NB4 (cell line): ENCODE data around the gene TMEM238L.

Source experiments
- DNase-seq: peaks from one replicate; pipeline ENCODE4 v3.0.0; 2010; ENCODE audit warnings: low read depth
- H3K4me3 ChIP-seq: one replicate; pipeline ENCODE4 v1.5.1; 2011; ENCODE audit warnings: mild to moderate bottlenecking, low read depth, low read length, moderate library complexity
- MAX ChIP-seq: IDR thresholded peaks from 2 replicates; pipeline ENCODE4 v1.6.1; 2011; ENCODE audit warnings: low read depth, low read length
- MYC ChIP-seq: IDR thresholded peaks from 2 replicates; pipeline ENCODE4 v1.6.1; 2011; ENCODE audit warnings: low read depth, low read length
- POLR2A ChIP-seq: IDR thresholded peaks from 2 replicates; pipeline ENCODE4 v1.6.1; 2011; ENCODE audit warnings: mild to moderate bottlenecking; ENCODE audit not compliant: insufficient read length; ENCODE audit errors: extremely low read depth
- TF ChIP-seq, protein P1 (sequence below): IDR thresholded peaks from one replicate; pipeline ENCODE4 v1.5.1; 2012; ENCODE audit warnings: low read depth, low read length

TMEM238L gene

GRCh38 chr17:10793816-10794215 is 10.1 kb downstream of the TMEM238L start:
- TF ChIP-seq, protein P1, sequence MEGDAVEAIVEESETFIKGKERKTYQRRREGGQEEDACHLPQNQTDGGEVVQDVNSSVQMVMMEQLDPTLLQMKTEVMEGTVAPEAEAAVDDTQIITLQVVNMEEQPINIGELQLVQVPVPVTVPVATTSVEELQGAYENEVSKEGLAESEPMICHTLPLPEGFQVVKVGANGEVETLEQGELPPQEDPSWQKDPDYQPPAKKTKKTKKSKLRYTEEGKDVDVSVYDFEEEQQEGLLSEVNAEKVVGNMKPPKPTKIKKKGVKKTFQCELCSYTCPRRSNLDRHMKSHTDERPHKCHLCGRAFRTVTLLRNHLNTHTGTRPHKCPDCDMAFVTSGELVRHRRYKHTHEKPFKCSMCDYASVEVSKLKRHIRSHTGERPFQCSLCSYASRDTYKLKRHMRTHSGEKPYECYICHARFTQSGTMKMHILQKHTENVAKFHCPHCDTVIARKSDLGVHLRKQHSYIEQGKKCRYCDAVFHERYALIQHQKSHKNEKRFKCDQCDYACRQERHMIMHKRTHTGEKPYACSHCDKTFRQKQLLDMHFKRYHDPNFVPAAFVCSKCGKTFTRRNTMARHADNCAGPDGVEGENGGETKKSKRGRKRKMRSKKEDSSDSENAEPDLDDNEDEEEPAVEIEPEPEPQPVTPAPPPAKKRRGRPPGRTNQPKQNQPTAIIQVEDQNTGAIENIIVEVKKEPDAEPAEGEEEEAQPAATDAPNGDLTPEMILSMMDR = no peak
- TF ChIP-seq POLR2A (no peak), MAX (no peak), MYC (no peak)
- no peak overlapping the region for H3K4me3 ChIP-seq
- DNase-seq = no peak

DNA sequence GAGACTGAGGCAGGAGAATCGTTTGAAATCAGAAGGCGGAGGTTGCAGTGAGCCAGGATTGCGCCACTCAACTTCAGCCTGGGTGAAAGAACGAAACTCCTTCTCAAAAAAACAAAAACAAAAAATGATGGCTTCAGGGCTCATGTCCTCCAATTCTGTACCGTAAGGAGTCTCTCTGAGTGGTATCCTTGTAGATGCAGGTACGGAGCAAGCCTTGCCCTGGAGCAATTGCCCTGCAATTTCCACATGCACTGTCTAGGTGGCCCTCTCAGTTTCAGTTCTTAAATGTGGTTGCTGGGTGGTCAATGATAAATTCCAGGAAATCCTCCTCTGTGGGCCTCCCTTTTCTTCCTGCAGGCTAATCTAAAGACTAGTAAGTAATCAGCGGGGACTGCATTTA is 10.6 kb downstream of the TMEM238L start:
- H3K4me3 ChIP-seq = no peak overlapping the region
- TF ChIP-seq MAX (no peak), POLR2A (no peak)
- DNase-seq = no peak

DNA sequence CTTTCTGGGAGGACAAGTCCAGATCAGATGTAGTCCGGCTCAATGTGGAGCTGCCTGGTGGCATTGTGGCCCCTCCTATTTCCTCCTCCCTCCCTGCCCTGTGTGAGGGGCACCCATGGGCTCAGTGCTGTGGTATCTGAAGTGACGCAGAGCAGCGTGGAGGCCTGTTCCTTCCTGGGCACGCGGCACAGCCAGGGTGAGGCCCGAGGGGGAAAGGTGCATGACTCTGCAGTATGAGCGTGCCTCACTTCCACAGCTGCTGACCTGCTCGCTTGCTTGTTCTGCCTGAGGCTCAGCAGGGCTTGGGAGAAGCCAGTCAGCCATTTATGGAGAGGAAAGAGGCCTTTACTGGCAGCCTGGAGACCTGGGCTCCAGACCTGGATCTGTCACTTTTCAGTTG is 11.7 kb downstream of the TMEM238L start:
- no peak for TF ChIP-seq POLR2A
- no peak for TF ChIP-seq MYC
- no peak for TF ChIP-seq MAX
- TF ChIP-seq, protein P1 = no peak
- DNase-seq = peak; percentile 7
- H3K4me3 ChIP-seq = no peak overlapping the region

GRCh38 chr17:10790491-10791401 is 13.2 kb downstream of the TMEM238L start:
- DNase-seq = no peak

GRCh38 chr17:10789694-10790271 is 14.1 kb downstream of the TMEM238L start:
- TF ChIP-seq POLR2A (no peak), MYC (no peak), MAX (no peak)
- TF ChIP-seq, protein P1 = no peak
- no peak for DNase-seq
- no peak overlapping the region for H3K4me3 ChIP-seq

More at GRCh38 chr17:10790491-10791401, 13.2 kb downstream of the TMEM238L start:
- H3K4me3 ChIP-seq = no peak overlapping the region
- TF ChIP-seq MAX (no peak), POLR2A (no peak), MYC (no peak)
- TF ChIP-seq, protein P1 = no peak
